Stimulated activated naive CD4-positive, alpha-beta T cell (primary cell): ENCODE data around the gene FCGBP.

Experiments used
- DNase-seq, 6 experiments: peaks; one replicate each; lab custom pipeline; 2025; lab: John Stamatoyannopoulos, UW

Gene FCGBP

GRCh38 chr19:39946532-39946931 is 12.1 kb upstream of the FCGBP start:
- no peak for DNase-seq

DNA sequence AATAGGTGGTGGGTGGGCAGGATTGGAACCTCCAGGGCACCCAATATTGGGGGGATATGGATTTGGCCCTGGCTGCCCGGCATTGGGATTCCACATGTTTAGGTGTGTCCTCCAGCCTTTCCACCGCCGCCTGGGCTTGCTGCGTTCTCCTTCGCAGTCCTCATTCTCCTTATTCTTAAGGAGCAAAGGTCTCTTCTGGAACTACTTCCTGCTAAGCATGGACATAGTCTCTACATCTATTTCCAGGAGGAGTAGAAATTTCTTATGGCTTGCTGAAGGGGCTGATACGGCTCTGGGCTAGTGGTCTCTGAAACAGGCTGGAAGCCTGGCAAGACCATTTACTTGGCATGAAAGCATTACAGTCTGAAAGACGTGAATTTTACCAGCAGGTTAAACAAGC is 9.2 kb upstream of the FCGBP start:
- no peak for DNase-seq

GRCh38 chr19:39942366-39942730 is 7.9 kb upstream of the FCGBP start:
- no peak for DNase-seq

- DNase-seq, result peak; percentile 16 to 85 (median 62)
These were observed 7.4 kb upstream of the FCGBP start for GRCh38 chr19:39941615-39942365.

GRCh38 chr19:39941151-39941550 is 6.7 kb upstream of the FCGBP start:
- peak in 1 of 6 experiments; percentile 9 for DNase-seq

DNA sequence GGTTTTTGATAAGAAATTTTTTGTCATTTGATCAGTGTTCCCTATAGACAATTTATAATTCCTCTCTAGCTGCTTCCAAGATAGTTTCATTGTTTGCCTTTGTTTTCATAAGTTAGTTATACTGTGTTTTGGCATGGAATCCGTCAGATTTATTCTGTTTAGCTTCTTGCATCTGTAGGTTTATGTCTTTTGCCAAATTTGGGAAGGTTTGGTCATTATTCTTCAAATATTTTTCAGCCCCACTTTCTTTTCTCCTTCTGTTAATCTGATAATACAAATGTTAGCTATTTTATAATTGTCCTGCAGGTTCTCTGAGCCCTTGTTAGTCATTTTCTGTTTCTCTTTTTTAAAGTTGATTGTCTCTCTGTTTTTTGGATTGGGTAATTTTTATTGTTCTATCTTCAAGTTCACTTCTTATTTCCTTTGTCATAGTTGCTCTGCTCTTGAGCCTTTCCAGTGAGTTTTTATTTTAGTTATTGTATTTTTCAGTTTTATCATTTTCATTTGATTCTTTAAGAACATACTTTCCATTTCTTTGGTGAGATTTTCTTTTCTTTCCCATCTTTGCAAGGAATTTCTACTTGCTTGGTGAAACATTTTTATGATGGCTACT is 5.9 kb upstream of the FCGBP start:
- no peak for DNase-seq

GRCh38 chr19:39939556-39939955 is 5.1 kb upstream of the FCGBP start:
- DNase-seq, result no peak

DNA sequence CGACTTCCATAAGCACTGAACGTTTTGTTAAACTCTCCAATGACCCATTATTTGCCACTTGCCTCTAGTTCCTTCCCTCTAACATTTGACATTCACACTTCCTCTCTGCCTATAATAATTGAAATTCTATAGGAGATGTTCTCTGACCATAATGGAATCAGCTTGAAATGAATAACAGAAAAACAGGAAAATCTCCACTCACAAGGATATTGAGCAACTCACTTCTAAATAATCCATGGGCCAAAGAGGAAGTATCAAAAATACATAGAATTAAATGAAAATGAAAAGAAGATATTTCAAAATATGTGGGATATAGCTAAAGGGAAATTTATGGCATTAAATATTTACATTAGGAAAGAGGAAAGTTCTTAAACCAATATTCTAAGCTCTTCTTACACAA is 3.4 kb upstream of the FCGBP start:
- no peak for DNase-seq

DNA sequence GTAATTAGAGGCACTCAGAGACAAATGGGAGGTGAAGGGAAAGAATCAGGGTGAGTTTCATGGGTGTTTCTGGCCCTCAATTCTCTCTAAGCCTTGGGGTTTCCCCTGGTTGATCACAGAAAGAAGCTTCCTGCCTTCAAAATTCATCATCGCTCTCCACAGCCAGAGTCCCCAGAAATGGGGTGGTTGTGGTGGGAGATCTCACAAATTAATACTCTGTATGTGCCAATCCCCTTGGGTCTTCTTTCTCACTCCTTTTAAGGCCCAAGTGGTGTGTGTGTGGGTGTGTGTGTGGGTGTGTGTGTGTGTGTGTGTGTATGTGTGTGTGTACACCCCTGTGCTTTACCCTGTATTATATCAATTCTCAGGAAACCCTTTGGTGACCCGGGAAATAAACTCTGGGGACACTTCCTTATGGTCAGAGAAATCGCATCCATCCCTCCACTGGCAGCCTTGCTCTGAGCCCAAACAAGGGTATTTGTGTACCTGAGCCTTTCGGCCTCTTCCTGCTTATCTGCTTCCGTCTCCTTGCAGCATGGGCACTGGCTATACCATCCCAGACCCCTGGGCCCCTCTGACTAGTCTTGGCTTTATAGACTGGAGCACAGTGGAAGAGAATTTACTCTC is 2.8 kb upstream of the FCGBP start:
- peak in 5 of 6 experiments; percentile 21 to 38 (median 27) for DNase-seq

DNA sequence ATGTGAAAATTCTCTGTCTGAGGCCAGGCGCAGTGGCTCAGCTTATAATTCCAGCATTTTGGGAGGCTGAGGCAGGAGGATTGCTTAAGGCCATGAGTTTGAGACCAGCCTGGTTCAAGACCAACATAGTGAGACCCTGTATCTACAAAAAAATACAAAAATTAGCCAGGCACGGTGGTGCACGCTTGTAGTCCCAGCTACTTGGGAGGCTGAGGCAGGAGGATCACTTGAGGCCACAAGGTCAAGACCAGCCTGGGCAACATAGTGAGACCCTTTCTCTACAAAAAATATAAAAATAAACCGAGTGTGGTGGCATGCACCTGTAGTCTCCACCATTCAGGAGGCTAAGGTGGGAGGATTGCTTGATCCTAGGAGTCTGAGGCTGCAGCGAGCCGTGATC is 2.2 kb upstream of the FCGBP start:
- DNase-seq, result no peak

- no peak for DNase-seq
These were observed 1.6 kb upstream of the FCGBP start for GRCh38 chr19:39936020-39936419.

GRCh38 chr19:39935364-39935661 is 879 bp upstream of the FCGBP start:
- no peak for DNase-seq

DNA sequence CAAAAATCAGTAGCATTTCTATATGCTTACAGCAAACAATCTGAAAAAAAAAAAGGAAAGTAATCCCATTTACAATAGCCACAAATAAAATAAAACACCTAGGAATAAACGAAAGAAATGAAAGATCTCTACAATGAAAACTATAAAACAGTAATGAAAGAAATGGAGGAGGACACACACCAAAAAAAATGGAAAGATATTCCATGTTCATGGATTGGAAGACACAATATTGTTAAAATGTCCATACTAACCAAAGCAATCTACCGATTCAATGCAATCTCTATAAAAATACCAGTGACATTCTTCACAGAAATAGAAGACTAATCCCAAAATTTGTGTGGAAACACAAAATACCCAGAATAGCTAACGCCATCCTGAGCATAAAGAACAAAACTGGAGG is 4.7 kb downstream of the FCGBP start:
- DNase-seq, result no peak

GRCh38 chr19:39928357-39928725 is 6.1 kb downstream of the FCGBP start:
- no peak for DNase-seq

GRCh38 chr19:39927524-39928356 is 6.7 kb downstream of the FCGBP start:
- no peak for DNase-seq

DNA sequence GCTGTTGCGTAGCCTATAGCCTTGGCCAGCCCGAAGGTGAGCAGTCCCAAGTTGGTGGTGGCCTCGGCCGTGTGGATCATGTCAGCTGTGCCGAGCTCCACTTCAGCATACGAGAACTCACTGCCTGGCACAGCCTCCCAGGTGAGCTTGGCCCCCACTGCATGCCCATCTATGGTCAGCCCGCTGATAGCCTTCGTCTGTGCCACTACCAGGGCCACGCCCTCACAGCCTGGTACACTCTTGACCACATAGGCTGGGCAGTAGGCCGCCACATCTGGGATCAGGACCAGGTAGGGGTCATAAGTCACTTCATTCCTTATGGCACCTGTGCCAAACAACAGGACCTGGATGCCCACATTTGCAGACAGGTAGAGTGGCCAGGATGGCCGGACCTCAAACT is 7.4 kb downstream of the FCGBP start:
- no peak for DNase-seq

DNA sequence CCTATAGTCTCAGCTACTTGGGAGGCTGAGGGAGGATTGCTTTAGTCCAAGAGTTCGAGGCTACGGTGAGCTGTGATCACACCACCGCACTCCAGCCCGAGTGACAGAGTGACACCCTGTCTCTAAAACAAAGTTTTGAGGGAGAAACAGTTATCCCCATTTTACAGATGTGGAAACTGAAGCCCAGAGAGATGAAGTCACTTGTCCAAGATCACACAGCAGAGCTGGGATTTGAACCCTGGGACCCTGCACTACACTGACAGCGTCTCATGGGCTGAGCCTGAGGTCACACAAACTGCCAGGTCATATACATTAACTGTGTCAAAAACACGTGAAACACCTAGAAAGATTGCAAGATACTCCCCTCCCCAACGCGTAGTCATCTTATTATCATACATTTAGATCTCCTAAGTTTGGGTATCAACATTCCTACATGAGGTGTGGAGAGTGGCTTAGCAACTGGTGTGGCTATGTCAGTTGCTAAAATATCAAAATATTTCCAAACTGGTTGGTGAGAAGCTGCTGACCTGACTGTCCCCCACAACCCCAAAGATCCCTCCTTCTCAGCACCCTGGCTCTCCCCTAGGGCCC is 8.2 kb downstream of the FCGBP start:
- no peak for DNase-seq

GRCh38 chr19:39924952-39925351 is 9.5 kb downstream of the FCGBP start:
- DNase-seq, result no peak

GRCh38 chr19:39924389-39924788 is 10.0 kb downstream of the FCGBP start:
- no peak for DNase-seq

DNA sequence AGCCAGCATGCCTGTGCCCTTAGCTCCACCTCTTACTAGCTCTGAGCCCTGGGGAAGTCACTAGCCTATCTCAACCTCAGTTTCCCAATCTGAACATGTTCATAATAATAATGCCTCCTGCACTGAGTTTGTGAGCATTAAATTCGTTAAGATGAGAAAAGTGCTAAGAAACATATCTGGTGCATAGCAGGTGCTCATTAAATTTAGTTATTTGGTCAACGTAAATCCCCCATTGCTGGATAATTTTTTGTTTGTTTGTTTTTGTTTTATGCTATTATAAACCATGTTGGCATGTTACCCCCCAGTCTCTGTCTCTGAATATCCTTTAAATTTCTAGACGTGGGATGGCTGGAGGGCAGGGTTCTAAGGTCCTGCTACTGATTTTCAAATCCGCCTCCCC is 10.6 kb downstream of the FCGBP start:
- no peak for DNase-seq

- DNase-seq, result no peak
These were observed 14.5 kb downstream of the FCGBP start for GRCh38 chr19:39919976-39920375.

GRCh38 chr19:39918183-39918651 is 16.2 kb downstream of the FCGBP start:
- no peak for DNase-seq
